ENCODE results near the gene ASXL2. TPM values are rescaled to one million over a fixed set of nuclear protein-coding genes. Genes with fewer than 3 reads are reported as not detected.
"Not testable (repeated sequence)": the region's sequence is repeated elsewhere in the genome, so short reads cannot be mapped to it uniquely, and the experiment has no call there.

ASXL2 gene
- total and polyA plus RNA-seq, 10 donors: 2.0 to 51.3 (median 34.7) TPM

DNA sequence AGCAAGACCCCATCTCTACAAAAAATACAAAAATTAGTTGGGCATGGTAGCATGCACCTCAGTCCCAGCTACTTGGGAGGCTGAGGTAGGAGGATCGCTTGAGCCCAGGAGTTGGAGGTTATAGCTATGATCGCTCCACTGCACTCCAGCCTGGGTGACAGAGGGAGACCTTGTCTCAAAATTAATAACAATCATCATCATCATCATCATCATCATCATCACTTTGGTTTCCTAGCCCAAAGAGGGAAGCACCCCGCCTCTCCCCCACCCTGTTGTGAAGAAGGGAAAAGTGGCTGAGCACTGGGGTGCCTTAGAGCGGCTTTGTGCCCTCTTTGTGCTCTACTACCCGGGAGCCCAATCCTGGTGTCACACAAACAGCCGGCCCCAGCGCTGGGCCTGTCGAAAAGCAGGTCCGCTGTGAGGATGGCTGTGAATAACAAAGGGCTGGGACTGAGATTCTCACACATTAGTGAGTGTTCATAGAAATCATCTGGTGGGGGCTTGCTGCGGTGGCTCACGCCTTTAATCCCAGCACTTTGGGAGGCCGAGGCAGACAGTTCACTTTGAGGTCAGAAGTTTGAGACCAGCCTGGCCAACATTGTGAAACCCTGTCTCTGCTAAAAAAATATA lies 42.6 kb upstream of the ASXL2 start:
- WGBS, 5 donors: 82 to 91% (median 85%) methylated on average over 5 to 12 of the region's 12 CpGs

GRCh38 chr2:25920336-25920735 lies 42.0 kb upstream of the ASXL2 start:
- H3K4me1 ChIP-seq: peaks cover 0 to 7% (median 0%) of the 10 kb centered on the region in 6 donors
- H3K36me3 ChIP-seq: no peaks in the 10 kb centered on the region
- no peak overlapping the region for H3K27ac ChIP-seq
- WGBS, 5 donors: 75 to 94% (median 83%) methylated on average over 5 of the region's 5 CpGs
- intact Hi-C loops (cut with DNase I; ENCODE audit: low total_unique reads): no loop called here
- TF ChIP-seq CTCF (IDR thresholded peaks at IDR 0.05 in 8 of 11, conservative IDR thresholded peaks at IDR 0.05 in 3 of 11) (no peak), POLR2AphosphoS5 (IDR thresholded peaks at IDR 0.05) (no peak), POLR2A (IDR thresholded peaks at IDR 0.05) (no peak)
- DNase-seq: no peak
- no peaks in the 10 kb centered on the region for H3K9me3 ChIP-seq
- peaks cover 0 to 10% (median 0%) of the 10 kb centered on the region in 7 donors for H3K27me3 ChIP-seq (replicated peaks in 1 of 7)
- H3K4me3 ChIP-seq: no peak overlapping the region

More for the DNA sequence above, 42.6 kb upstream of the ASXL2 start:
- Histone ChIP-seq H3K4me3 (no peak overlapping the region), H3K9me3 (no peaks in the 10 kb centered on the region), H3K36me3 (no peaks in the 10 kb centered on the region), H3K4me1 (peaks cover 0 to 7% (median 0%) of the 10 kb centered on the region in 6 donors), H3K27ac (no peak overlapping the region), H3K27me3 (replicated peaks in 1 of 7) (peaks cover 0 to 5% (median 0%) of the 10 kb centered on the region in 7 donors)
- no peak for DNase-seq
- intact Hi-C loops (cut with DNase I; ENCODE audit: low total_unique reads): no loop called here
- no peak for TF ChIP-seq POLR2AphosphoS5 (IDR thresholded peaks at IDR 0.05)
- no peak for TF ChIP-seq POLR2A (IDR thresholded peaks at IDR 0.05)
- TF ChIP-seq CTCF (IDR thresholded peaks at IDR 0.05 in 8 of 11, conservative IDR thresholded peaks at IDR 0.05 in 3 of 11): no peak

- Histone ChIP-seq H3K27ac (no peak overlapping the region), H3K4me3 (no peak overlapping the region), H3K4me1 (peaks cover 0 to 7% (median 0%) of the 10 kb centered on the region in 6 donors), H3K9me3 (no peaks in the 10 kb centered on the region), H3K36me3 (no peaks in the 10 kb centered on the region), H3K27me3 (replicated peaks in 1 of 7) (peaks cover 0 to 11% (median 0%) of the 10 kb centered on the region in 7 donors)
- 80 to 99% (median 82%) methylated on average over 2 to 3 of the region's 3 CpGs for WGBS, 5 donors
- no peak for TF ChIP-seq POLR2AphosphoS5 (IDR thresholded peaks at IDR 0.05)
- no peak for TF ChIP-seq POLR2A (IDR thresholded peaks at IDR 0.05)
- no peak for TF ChIP-seq CTCF (IDR thresholded peaks at IDR 0.05 in 8 of 11, conservative IDR thresholded peaks at IDR 0.05 in 3 of 11)
- no peak for DNase-seq
- intact Hi-C loops (cut with DNase I; ENCODE audit: low total_unique reads): no loop called here
Observed at GRCh38 chr2:25917832-25918231, 39.5 kb upstream of the ASXL2 start.

DNA sequence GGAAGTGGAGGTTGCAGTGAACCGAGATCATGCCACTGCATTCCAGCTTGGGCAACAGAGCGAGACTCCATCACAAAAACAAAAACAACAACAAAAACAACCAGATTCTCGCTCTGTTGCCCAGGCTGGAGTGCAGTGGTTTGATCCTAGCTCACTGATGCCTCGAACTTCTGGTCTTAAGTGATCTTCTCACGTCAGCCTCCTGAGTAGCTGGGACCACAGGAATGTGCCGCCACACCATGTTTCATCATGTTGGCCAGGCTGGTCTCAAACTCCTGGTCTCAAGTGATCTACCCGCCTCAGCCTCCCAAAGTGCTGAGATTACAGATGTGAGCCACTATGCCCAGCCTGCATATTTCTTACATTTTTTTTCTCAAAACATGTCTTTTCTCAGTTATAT lies 39.1 kb upstream of the ASXL2 start:
- H3K36me3 ChIP-seq; DNase-seq; H3K4me3 ChIP-seq; H3K9me3 ChIP-seq; intact Hi-C loops (cut with DNase I; ENCODE audit: low total_unique reads); H3K4me1 ChIP-seq; H3K27ac ChIP-seq: not testable (repeated sequence)
- H3K27me3 ChIP-seq (replicated peaks in 1 of 7): peaks cover 0 to 11% (median 0%) of the 10 kb centered on the region in 7 donors
- WGBS, 5 donors: 74 to 88% (median 82%) methylated on average over 7 of the region's 7 CpGs

Data from spleen (tissue), 11 donors.